Neutrophil (primary cell): ENCODE data around the gene NOVA1.

Experiments
- H3K27ac ChIP-seq: fragments of 200-600 bp; sonication (generic); 2 replicates; pipeline ENCODE4 v1.5.1; 2016; ENCODE audit warnings: mild to moderate bottlenecking, moderate library complexity
- H3K27me3 ChIP-seq: fragments of 200-600 bp; sonication (generic); 2 replicates; pipeline ENCODE4 v1.6.0; 2016; ENCODE audit warnings: mild to moderate bottlenecking
- H3K36me3 ChIP-seq: fragments of 200-600 bp; sonication (generic); 2 replicates; pipeline ENCODE4 v1.5.1; 2017
- H3K4me1 ChIP-seq, 2 experiments: fragments of 200-600 bp in 1 of 2; sonication (generic) in 1 of 2; 1 replicate in 1 of 2; 2 replicates in 1 of 2; pipeline versions ENCODE4 v1.5.1 to v1.6.1; 2013 to 2016; ENCODE audit warnings: low read depth in 1 of 2, low read length in 1 of 2, mild to moderate bottlenecking in 1 of 2, moderate library complexity in 1 of 2; ENCODE audit not compliant: control insufficient read depth in 1 of 2, insufficient read depth in 1 of 2
- H3K4me3 ChIP-seq, 2 experiments: fragments of 200-600 bp in 1 of 2; sonication (generic) in 1 of 2; 1 replicate in 1 of 2; 2 replicates in 1 of 2; pipeline ENCODE4 v1.5.1; 2013 to 2016; ENCODE audit warnings: low read depth in 1 of 2, low read length in 1 of 2, mild to moderate bottlenecking in 1 of 2, moderate library complexity in 1 of 2
- H3K9me3 ChIP-seq: fragments of 200-600 bp; sonication (generic); 2 replicates; pipeline ENCODE4 v1.5.1; 2016
- CTCF ChIP-seq: fragments of 200-600 bp; sonication (generic); IDR thresholded peaks from 2 replicates; pipeline ENCODE4 v1.5.1; 2016; ENCODE audit warnings: antibody characterized with exemption

The NOVA1 gene

GRCh38 chr14:26526137-26526536, 71.7 kb downstream of the NOVA1 start:
- no peaks in the 10 kb centered on the region for H3K27me3 ChIP-seq
- TF ChIP-seq CTCF: no peak
- no peaks in the 10 kb centered on the region for H3K36me3 ChIP-seq
- no peak overlapping the region for H3K4me3 ChIP-seq
- no peak overlapping the region for H3K27ac ChIP-seq
- no peaks in the 10 kb centered on the region for H3K9me3 ChIP-seq
- H3K4me1 ChIP-seq: no peaks in the 10 kb centered on the region

- Histone ChIP-seq H3K4me3 (no peak overlapping the region), H3K27ac (no peak overlapping the region), H3K4me1 (no peaks in the 10 kb centered on the region), H3K36me3 (no peaks in the 10 kb centered on the region), H3K9me3 (no peaks in the 10 kb centered on the region), H3K27me3 (no peaks in the 10 kb centered on the region)
- no peak for TF ChIP-seq CTCF
These were observed 72.7 kb downstream of the NOVA1 start for GRCh38 chr14:26525085-26525484.

- no peak for TF ChIP-seq CTCF
- H3K9me3 ChIP-seq: no peaks in the 10 kb centered on the region
- H3K27ac ChIP-seq: no peak overlapping the region
- no peaks in the 10 kb centered on the region for H3K27me3 ChIP-seq
- no peaks in the 10 kb centered on the region for H3K4me1 ChIP-seq
- H3K4me3 ChIP-seq: no peak overlapping the region
- H3K36me3 ChIP-seq: no peaks in the 10 kb centered on the region
These were observed 74.9 kb downstream of the NOVA1 start for GRCh38 chr14:26522967-26523366.

GRCh38 chr14:26517771-26518170, 80.1 kb downstream of the NOVA1 start:
- Histone ChIP-seq H3K36me3 (no peaks in the 10 kb centered on the region), H3K27me3 (no peaks in the 10 kb centered on the region), H3K4me3 (no peak overlapping the region), H3K27ac (no peak overlapping the region), H3K4me1 (no peaks in the 10 kb centered on the region), H3K9me3 (no peaks in the 10 kb centered on the region)
- TF ChIP-seq CTCF: no peak

- Histone ChIP-seq H3K4me1 (no peaks in the 10 kb centered on the region), H3K4me3 (no peak overlapping the region), H3K36me3 (no peaks in the 10 kb centered on the region), H3K27ac (no peak overlapping the region), H3K9me3 (no peaks in the 10 kb centered on the region), H3K27me3 (no peaks in the 10 kb centered on the region)
- no peak for TF ChIP-seq CTCF
These were observed 97.8 kb downstream of the NOVA1 start for GRCh38 chr14:26500028-26500427.

GRCh38 chr14:26499546-26499945, 98.3 kb downstream of the NOVA1 start:
- TF ChIP-seq CTCF: no peak
- H3K9me3 ChIP-seq: no peaks in the 10 kb centered on the region
- no peak overlapping the region for H3K27ac ChIP-seq
- H3K4me3 ChIP-seq: no peak overlapping the region
- H3K36me3 ChIP-seq: no peaks in the 10 kb centered on the region
- H3K4me1 ChIP-seq: no peaks in the 10 kb centered on the region
- H3K27me3 ChIP-seq: no peaks in the 10 kb centered on the region
